ENCODE results near the gene PDPN.

GRCh38 chr1:13586001-13586400 is 2.4 kb downstream of the PDPN start:
- TF ChIP-seq POLR2AphosphoS5 (IDR thresholded peaks at IDR 0.05; ENCODE audit: borderline replicate concordance, low read depth, low read length) (no peak), EZH2 (IDR thresholded peaks at IDR 0.05) (no peak), FOXP2 (optimal IDR thresholded peaks at IDR 0.05; ENCODE audit: control extremely low read depth, extremely low read length, insufficient read depth) (no peak)

All from SK-N-MC (cell line).